ENCODE data around the gene PPP1R9B. TPM values are rescaled to one million over a fixed set of nuclear protein-coding genes. Genes with fewer than 3 reads are reported as not detected.

PPP1R9B gene
- total and polyA plus RNA-seq, 4 donors, result 0.90 to 26.1 (median 7.1) TPM

DNA sequence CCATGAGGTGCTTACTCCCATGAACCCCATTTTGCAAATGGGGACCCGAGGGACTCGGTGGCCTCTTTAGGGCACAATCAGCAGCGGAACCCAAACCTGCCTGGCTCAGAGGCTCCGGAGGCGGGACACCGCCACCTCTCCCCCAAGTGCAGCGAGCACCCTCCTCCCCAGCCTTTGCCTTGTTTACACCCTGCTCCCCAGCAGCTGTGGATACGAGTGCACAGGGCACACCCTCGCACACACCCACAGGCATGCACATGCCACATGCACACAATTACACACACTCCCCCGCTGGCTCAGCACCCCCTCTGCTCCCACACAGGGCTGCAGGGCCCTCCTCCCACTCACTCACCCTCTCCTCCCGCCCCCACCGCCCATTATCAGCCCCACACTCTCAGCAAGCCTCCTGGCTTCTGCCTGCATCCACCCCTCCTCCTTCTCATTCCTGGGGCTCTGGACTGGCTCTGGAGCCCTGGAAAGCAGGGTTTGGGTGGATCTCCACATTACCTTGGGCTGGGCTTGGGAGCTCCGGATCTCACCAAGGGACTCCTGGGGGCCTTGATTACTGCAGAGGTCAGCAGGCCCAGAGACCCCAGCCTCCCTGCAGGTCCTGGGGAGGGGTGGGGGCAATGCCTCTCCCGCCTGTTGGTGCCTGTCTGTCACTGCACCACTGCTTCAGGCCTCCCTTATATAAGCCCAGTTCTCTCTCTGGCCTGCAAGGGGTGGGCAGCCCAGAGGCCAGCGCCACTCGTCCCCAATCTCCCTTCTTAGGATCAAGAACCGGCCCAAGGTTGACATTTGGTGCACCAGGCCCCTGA lies 48.9 kb downstream of the PPP1R9B start:
- H3K4me3 ChIP-seq (ENCODE audit: low read depth in 1 of 3, low read length in 3 of 3), result peak overlapping the region in 2 of 3 donors; percentile 16 to 28
- TF ChIP-seq, protein P1, sequence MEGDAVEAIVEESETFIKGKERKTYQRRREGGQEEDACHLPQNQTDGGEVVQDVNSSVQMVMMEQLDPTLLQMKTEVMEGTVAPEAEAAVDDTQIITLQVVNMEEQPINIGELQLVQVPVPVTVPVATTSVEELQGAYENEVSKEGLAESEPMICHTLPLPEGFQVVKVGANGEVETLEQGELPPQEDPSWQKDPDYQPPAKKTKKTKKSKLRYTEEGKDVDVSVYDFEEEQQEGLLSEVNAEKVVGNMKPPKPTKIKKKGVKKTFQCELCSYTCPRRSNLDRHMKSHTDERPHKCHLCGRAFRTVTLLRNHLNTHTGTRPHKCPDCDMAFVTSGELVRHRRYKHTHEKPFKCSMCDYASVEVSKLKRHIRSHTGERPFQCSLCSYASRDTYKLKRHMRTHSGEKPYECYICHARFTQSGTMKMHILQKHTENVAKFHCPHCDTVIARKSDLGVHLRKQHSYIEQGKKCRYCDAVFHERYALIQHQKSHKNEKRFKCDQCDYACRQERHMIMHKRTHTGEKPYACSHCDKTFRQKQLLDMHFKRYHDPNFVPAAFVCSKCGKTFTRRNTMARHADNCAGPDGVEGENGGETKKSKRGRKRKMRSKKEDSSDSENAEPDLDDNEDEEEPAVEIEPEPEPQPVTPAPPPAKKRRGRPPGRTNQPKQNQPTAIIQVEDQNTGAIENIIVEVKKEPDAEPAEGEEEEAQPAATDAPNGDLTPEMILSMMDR (IDR thresholded peaks at IDR 0.05; ENCODE audit: low read depth, low read length, missing input control), result no peak
- TF ChIP-seq, protein P2, sequence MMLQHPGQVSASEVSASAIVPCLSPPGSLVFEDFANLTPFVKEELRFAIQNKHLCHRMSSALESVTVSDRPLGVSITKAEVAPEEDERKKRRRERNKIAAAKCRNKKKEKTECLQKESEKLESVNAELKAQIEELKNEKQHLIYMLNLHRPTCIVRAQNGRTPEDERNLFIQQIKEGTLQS (IDR thresholded peaks at IDR 0.05), result no peak
- TF ChIP-seq RXRA (IDR thresholded peaks at IDR 0.05) (peak; percentile 37 to 78), EGR1 (IDR thresholded peaks at IDR 0.05; ENCODE audit: low read depth in 2 of 2) (peak; percentile 88 to 93), NR2F2 (IDR thresholded peaks at IDR 0.05) (no peak), FOXA1 (IDR thresholded peaks at IDR 0.05) (peak; percentile 32), SP1 (IDR thresholded peaks at IDR 0.05) (no peak), YY1 (IDR thresholded peaks at IDR 0.05) (no peak), HNF4A (conservative IDR thresholded peaks at IDR 0.05) (peak; percentile 29 to 73), GABPA (IDR thresholded peaks at IDR 0.05 in 1 of 2, conservative IDR thresholded peaks at IDR 0.05 in 1 of 2) (no peak), HNF4G (IDR thresholded peaks at IDR 0.05) (no peak), TAF1 (conservative IDR thresholded peaks at IDR 0.05) (no peak), RAD21 (IDR thresholded peaks at IDR 0.05) (no peak), FOXA2 (IDR thresholded peaks at IDR 0.05) (peak; percentile 80), JUND (IDR thresholded peaks at IDR 0.05) (no peak)
- TF ChIP-seq, protein P3, sequence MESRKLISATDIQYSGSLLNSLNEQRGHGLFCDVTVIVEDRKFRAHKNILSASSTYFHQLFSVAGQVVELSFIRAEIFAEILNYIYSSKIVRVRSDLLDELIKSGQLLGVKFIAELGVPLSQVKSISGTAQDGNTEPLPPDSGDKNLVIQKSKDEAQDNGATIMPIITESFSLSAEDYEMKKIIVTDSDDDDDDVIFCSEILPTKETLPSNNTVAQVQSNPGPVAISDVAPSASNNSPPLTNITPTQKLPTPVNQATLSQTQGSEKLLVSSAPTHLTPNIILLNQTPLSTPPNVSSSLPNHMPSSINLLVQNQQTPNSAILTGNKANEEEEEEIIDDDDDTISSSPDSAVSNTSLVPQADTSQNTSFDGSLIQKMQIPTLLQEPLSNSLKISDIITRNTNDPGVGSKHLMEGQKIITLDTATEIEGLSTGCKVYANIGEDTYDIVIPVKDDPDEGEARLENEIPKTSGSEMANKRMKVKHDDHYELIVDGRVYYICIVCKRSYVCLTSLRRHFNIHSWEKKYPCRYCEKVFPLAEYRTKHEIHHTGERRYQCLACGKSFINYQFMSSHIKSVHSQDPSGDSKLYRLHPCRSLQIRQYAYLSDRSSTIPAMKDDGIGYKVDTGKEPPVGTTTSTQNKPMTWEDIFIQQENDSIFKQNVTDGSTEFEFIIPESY (IDR thresholded peaks at IDR 0.05), result no peak
- TF ChIP-seq, protein P4, sequence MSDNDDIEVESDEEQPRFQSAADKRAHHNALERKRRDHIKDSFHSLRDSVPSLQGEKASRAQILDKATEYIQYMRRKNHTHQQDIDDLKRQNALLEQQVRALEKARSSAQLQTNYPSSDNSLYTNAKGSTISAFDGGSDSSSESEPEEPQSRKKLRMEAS (IDR thresholded peaks at IDR 0.05), result no peak
- TF ChIP-seq, protein P5, sequence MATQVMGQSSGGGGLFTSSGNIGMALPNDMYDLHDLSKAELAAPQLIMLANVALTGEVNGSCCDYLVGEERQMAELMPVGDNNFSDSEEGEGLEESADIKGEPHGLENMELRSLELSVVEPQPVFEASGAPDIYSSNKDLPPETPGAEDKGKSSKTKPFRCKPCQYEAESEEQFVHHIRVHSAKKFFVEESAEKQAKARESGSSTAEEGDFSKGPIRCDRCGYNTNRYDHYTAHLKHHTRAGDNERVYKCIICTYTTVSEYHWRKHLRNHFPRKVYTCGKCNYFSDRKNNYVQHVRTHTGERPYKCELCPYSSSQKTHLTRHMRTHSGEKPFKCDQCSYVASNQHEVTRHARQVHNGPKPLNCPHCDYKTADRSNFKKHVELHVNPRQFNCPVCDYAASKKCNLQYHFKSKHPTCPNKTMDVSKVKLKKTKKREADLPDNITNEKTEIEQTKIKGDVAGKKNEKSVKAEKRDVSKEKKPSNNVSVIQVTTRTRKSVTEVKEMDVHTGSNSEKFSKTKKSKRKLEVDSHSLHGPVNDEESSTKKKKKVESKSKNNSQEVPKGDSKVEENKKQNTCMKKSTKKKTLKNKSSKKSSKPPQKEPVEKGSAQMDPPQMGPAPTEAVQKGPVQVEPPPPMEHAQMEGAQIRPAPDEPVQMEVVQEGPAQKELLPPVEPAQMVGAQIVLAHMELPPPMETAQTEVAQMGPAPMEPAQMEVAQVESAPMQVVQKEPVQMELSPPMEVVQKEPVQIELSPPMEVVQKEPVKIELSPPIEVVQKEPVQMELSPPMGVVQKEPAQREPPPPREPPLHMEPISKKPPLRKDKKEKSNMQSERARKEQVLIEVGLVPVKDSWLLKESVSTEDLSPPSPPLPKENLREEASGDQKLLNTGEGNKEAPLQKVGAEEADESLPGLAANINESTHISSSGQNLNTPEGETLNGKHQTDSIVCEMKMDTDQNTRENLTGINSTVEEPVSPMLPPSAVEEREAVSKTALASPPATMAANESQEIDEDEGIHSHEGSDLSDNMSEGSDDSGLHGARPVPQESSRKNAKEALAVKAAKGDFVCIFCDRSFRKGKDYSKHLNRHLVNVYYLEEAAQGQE (IDR thresholded peaks at IDR 0.05), result no peak
- H3K27ac ChIP-seq (ENCODE audit: low read depth in 1 of 2, low read length in 2 of 2), result peak overlapping the region; percentile 86 to 94
- peaks cover 16 to 57% (median 51%) of the 10 kb centered on the region in 4 donors for H3K4me1 ChIP-seq (ENCODE audit: control insufficient read depth in 4 of 4, insufficient read depth in 4 of 4, low read length in 3 of 4)
- peaks cover 5 to 17% (median 11%) of the 10 kb centered on the region in 4 donors for H3K36me3 ChIP-seq (ENCODE audit: control insufficient read depth in 4 of 4, insufficient read depth in 3 of 4, low read depth in 1 of 4, low read length in 3 of 4)
- H3K9me3 ChIP-seq (ENCODE audit: control insufficient read depth in 4 of 4, low read length in 3 of 4), result no peaks in the 10 kb centered on the region
- no peak for DNase-seq (ENCODE audit: low spot score)
- peak overlapping the region; percentile 25 to 58 for H3K9ac ChIP-seq (ENCODE audit: low read depth in 1 of 2, low read length in 2 of 2)
- H3K27me3 ChIP-seq (ENCODE audit: control insufficient read depth in 4 of 4, insufficient read depth in 4 of 4, low read length in 3 of 4), result no peaks in the 10 kb centered on the region
- 31% methylated on average over 17 of the region's 17 CpGs for WGBS

All from liver (tissue), 9 donors.